Mononuclear cell (primary cell): ENCODE data around the gene LTBP1. TPM values are rescaled to one million over a fixed set of nuclear protein-coding genes. Genes with fewer than 3 reads are reported as not detected.
"Not testable (repeated sequence)": the region's sequence is repeated elsewhere in the genome, so short reads cannot be mapped to it uniquely, and the experiment has no call there.

Source experiments
- H3K27me3 ChIP-seq: 2 replicates; pipeline ENCODE4 v1.6.0; 2011; ENCODE audit warnings: low read length, control low read depth; ENCODE audit not compliant: insufficient read depth
- H3K4me1 ChIP-seq: 2 replicates; pipeline ENCODE4 v1.5.1; 2011; ENCODE audit warnings: mild to moderate bottlenecking, low read length, control low read depth; ENCODE audit not compliant: insufficient read depth
- H3K4me3 ChIP-seq: 2 replicates; pipeline ENCODE4 v1.5.1; 2011; ENCODE audit warnings: mild to moderate bottlenecking, low read length, moderate library complexity
- H3K9me3 ChIP-seq: 2 replicates; pipeline ENCODE4 v1.5.1; 2011; ENCODE audit warnings: low read depth, mild to moderate bottlenecking, control low read depth, low read length
- total RNA-seq: library from RNA; depleted of rRNA; stranded (reverse); fragments of >200 nt; gene quantifications from one replicate; pipeline ENCODE4 v1.2.3, GENCODE V29; 2012

The LTBP1 gene
- total RNA-seq, 1 donor, result 13.6 TPM

DNA sequence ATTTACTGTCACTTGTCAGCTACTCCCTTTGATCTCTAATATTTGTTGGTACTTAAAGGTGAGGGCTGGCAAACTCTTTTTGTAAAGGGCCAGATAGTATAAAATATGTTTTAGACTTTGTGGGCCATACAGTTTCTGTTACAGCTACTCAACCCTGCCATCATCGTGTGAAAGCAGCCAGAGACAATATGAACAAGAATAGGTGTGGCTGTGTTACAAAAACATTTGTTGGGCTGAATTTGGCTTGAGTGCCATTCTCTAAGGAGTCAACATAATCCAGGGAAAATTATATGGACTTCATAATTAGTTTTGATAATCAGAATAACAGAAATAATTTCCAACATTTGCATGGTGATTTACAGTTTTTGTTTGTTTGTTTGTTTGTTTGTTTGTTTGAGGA, 190.6 kb downstream of the LTBP1 start:
- H3K27me3 ChIP-seq, result no peaks in the 10 kb centered on the region
- no peak overlapping the region for H3K4me3 ChIP-seq
- H3K4me1 ChIP-seq, result peaks cover 24% of the 10 kb centered on the region
- H3K9me3 ChIP-seq, result no peaks in the 10 kb centered on the region

DNA sequence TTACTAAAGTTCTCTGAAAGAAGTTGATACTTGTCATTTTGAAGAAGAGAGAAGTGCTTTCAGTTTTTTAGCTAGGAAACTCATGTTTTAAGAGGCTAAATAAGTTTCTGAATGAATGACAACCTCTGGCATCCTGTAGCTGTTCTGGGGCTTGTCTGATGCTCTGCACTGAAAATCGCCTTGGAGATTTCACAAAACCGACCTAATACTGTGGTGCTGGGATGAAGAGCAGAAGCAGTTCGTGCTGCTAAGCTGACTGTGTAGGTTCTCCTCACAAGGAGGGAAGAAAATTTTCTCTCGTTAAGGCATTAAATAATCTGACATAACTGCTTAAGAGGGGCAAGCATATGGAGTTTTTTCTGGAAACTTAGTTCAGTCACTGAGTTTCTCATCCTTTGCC, 193.2 kb downstream of the LTBP1 start:
- no peaks in the 10 kb centered on the region for H3K9me3 ChIP-seq
- peaks cover 9% of the 10 kb centered on the region for H3K4me1 ChIP-seq
- H3K4me3 ChIP-seq, result no peak overlapping the region
- H3K27me3 ChIP-seq, result no peaks in the 10 kb centered on the region

DNA sequence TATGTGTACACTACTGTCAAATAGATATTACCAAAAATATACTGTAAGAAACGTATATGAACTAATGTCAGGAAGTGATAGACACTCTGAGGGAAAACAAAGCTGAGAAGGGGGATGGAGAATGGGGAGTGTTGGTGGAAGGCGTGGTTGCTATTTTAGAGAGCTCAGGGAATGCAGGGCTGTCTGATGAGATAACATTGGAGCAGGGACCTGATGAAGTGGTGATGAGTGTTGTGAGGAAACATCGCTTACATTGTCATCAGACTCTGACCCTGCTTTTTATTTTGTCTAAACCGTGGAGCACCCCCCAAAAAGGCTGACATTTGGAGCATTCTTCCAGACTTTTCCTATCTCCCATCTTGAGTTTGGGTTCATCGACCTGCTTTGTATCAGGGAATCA, 194.7 kb downstream of the LTBP1 start:
- H3K4me1 ChIP-seq, result peaks cover under 1% of the 10 kb centered on the region
- no peaks in the 10 kb centered on the region for H3K27me3 ChIP-seq
- H3K9me3 ChIP-seq, result no peaks in the 10 kb centered on the region
- H3K4me3 ChIP-seq, result no peak overlapping the region

DNA sequence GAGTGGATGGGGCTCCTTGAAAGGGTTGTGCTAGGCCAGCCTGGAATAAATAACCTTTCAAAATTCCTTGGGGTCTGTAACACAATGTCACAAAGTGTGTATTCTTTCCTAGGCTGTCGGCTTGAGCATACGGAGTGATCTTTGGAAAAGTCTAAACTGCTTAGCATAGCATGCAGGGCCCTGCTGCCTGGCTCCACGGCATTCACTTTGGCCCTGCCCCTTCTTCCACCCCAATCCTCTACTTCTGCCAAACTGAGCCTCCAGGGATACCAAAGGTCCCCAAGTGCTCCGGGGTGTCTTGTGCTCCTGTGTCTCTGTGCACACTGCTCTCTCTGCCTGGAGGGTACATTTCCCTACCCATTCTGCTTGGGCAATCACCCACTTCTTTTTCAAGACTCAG, 196.1 kb downstream of the LTBP1 start:
- Histone ChIP-seq H3K4me1 (no peaks in the 10 kb centered on the region), H3K4me3 (no peak overlapping the region), H3K9me3 (no peaks in the 10 kb centered on the region), H3K27me3 (no peaks in the 10 kb centered on the region)

DNA sequence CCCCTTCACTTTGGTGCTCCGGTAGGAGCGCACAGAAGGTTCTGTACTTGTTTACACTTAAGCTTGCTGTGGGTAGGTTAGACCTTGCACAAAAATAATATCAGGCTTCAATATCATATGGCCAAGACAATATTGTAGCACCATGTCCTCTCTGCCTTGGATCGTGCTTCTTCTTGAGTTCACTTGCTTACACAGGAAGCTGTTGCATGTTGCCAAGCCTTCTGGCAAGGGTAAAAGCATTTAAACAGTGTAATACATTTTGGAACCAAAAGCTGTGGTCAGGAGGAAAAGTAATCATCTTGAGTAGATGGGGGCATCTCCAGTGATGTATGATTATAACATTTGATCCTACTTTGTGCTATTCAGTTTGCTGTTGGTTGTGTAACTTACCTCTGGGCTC, 197.5 kb downstream of the LTBP1 start:
- H3K4me3 ChIP-seq, result no peak overlapping the region
- no peaks in the 10 kb centered on the region for H3K9me3 ChIP-seq
- no peaks in the 10 kb centered on the region for H3K4me1 ChIP-seq
- H3K27me3 ChIP-seq, result no peaks in the 10 kb centered on the region

DNA sequence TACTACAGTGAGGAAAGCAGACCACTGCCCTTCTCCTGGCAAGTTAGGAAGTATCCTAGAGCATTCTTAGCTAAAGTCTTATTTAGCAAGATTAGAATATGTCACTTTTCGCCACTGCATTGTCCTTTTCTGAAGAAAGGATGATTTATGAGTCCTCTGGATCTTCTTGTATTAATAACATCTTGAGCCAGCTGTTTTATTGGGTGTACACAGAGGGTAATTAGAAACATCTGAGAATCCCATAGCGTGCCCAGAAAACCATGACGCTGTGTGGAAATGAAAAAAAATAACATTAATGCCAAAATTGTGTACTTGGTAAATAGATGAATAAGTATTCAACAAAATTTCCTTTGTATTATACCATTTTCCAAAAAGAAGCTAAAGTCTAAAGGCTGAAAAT, 198.7 kb downstream of the LTBP1 start:
- Histone ChIP-seq H3K27me3 (no peaks in the 10 kb centered on the region), H3K4me3 (no peak overlapping the region), H3K9me3 (no peaks in the 10 kb centered on the region), H3K4me1 (no peaks in the 10 kb centered on the region)

DNA sequence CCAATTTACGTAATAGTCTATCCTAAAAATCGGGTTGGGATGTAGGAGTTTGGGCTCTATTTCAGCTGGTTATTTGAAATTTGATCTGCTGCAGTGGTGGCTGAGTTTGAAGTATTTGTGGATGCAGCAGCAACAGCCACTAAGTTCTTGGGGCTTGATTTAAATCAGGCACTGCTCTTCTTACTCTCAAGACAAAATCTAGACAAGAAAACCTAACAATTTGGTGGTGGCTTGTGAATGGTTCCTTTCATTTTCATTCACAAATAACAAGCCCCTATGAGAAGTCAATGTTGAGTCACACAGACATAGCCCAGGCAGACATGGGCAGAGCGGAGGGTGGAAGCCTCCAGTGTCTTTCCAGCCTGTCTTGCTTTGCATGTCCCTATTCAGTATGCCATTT, 199.3 kb downstream of the LTBP1 start:
- H3K27me3 ChIP-seq, result no peaks in the 10 kb centered on the region
- no peaks in the 10 kb centered on the region for H3K9me3 ChIP-seq
- no peak overlapping the region for H3K4me3 ChIP-seq
- no peaks in the 10 kb centered on the region for H3K4me1 ChIP-seq

DNA sequence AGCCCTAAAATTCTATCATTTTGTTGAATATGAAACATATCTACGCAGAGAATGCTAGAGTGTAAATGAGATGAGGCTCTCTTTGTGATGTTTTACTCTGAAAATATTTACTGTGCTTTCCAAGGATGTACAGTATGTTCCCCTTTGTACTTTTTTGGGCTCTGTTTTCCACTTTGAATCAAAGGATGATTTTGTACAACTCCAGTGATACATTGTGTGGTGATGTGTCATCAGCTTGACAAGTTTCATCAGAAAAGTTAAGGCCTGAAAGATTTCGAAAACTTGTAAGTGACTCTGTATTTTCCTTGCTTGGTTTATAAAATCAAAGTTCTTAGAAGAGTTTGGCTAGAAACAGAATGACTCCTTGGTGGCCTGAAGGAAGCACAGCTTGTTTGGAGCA, 206.3 kb downstream of the LTBP1 start:
- H3K4me1 ChIP-seq, result no peaks in the 10 kb centered on the region
- H3K27me3 ChIP-seq, result no peaks in the 10 kb centered on the region
- no peak overlapping the region for H3K4me3 ChIP-seq
- no peaks in the 10 kb centered on the region for H3K9me3 ChIP-seq

DNA sequence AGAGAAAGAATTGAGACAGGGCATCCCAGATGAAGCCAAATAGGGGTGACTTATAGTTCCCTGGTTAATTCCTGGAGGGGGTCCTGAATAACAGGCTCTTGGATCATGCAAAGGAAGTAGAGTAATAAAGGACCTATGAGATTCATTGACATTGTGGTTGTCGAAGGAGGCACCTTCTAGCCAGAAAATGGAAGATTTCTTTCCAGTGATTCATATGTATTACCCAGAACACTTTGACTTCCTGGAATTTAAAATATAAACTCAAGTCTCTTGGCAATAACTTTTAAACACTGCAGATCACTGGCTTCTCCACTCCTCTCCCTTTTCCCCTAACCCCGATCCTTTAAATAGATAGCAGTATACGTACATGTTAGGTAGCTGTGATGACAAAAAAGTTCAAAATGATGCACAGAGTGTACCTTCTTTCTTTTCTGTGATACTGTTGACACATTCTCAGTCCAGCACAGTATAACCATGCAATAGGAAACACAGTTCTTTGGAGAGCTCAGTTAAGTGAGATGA, 211.8 kb downstream of the LTBP1 start:
- H3K4me1 ChIP-seq, result no peaks in the 10 kb centered on the region
- H3K9me3 ChIP-seq, result no peaks in the 10 kb centered on the region
- no peak overlapping the region for H3K4me3 ChIP-seq
- no peaks in the 10 kb centered on the region for H3K27me3 ChIP-seq

DNA sequence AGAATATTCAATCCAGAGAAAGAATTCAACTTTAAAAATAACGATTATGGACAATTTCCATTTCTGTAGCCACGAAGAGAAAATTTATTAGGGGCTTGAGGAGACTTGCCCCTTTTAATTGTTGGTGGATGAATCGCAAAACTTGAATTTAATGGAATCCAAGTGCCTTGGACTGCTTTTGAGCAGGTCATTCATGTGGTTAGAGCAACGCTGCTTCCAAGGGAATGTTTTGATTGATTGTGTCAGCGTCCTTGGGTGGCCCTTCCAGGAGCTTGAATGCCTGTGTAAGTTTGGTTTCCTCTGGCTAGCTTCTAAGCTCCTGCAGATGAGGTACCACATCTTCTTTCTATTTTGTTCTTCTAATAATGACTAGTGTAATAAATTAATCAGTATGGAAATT, 213.4 kb downstream of the LTBP1 start:
- no peaks in the 10 kb centered on the region for H3K27me3 ChIP-seq
- no peaks in the 10 kb centered on the region for H3K9me3 ChIP-seq
- H3K4me3 ChIP-seq, result no peak overlapping the region
- no peaks in the 10 kb centered on the region for H3K4me1 ChIP-seq

DNA sequence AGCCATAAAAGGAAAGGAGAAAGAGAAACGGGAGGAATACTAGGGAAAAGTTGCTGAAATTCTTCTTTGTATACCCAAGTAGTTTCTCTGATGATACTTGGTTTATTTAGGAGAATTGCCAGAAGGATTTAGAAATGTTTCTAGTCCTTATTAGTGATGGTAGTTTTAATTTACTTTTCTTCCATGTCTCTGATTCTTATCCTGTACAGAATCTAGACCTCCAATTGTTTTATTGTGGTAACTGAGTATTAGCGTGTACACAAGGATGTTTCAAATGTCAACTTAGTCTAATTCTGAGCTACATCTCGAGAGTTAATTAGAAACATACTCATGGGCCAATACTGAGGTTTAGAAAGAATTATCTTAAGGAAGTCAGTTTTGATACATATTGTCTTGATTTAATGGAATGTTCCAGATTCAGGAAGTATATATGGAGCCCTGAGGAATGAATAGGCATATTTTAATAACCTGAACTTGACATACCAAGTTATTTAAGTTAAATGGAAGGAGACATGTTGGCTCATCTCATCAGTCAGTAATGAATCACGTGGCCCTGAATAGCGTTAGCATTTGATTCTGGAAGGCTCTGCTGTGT, 219.6 kb downstream of the LTBP1 start:
- no peaks in the 10 kb centered on the region for H3K27me3 ChIP-seq
- no peaks in the 10 kb centered on the region for H3K4me1 ChIP-seq
- no peaks in the 10 kb centered on the region for H3K9me3 ChIP-seq
- H3K4me3 ChIP-seq, result no peak overlapping the region

DNA sequence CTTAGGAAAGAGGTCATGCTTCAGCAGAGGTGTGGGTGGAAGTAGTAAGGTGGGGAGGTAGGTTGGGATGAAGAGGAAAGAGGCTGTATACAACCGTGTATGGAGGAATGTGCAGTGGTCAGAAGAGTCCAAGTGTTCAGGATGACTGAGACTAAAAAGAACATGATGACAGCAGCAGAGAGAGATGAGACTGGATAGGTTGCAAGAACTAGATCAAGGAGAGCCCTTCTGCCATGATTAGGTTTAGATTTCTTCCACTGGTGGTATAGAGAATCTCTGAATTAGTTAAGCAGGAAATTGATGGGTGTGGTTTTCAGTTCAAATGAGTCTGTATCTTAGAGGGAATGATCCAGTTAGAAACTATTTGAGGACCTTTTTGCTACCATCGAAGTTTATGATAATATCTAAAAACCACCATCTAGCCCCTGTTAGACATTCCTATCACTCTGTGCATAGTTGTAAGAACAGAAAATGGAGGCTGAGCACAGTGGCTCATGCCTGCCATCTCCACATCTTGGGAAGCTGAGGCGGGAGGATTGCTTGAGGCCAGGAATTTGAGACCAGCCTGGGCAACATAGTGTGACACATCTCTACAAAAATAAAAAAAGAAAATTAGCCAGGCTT, 221.0 kb downstream of the LTBP1 start:
- Histone ChIP-seq H3K9me3 (no peaks in the 10 kb centered on the region), H3K4me1 (no peaks in the 10 kb centered on the region), H3K27me3 (no peaks in the 10 kb centered on the region), H3K4me3 (no peak overlapping the region)

DNA sequence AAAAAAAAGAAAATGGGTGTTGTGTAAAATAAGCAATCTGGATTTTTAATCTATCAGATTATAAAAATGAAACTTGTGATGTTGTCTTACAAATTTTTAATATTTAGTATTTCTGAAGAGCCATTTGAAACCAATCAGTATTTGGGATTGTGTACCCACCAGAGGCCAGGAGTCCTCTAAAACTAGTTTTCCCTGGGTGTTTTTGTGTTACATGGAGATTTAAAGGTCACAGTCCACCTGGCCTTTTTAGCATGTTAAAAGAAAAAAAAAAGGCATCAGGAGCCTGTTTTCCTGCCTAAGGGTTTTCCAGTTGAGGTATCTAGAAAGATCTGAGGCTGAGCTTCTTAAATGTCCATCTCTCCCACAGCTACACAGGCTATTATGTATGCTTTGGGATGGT, 221.7 kb downstream of the LTBP1 start:
- H3K27me3 ChIP-seq, result no peaks in the 10 kb centered on the region

DNA sequence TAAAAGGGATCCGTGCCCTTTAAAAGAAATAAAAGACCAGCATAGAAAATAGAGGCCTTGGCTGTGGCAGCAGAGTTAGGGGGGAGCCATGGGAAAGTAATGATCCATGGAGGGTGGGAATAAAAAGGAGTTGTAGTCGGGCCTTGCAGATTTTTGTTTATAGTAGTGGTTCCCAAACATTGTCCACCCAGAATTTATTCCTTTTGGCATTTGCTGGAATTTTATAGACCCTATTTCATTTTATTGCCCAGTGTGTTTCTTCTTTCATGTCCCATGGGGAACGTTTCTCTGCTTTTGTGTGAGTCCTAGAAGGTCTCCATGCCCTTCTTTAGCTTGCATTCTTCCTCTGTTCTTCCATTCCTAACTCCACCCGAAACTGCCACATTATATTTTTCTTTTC, 222.2 kb downstream of the LTBP1 start:
- no peaks in the 10 kb centered on the region for H3K4me1 ChIP-seq
- no peak overlapping the region for H3K4me3 ChIP-seq
- no peaks in the 10 kb centered on the region for H3K9me3 ChIP-seq
- H3K27me3 ChIP-seq, result no peaks in the 10 kb centered on the region

More for the DNA sequence above, 221.7 kb downstream of the LTBP1 start:
- Histone ChIP-seq H3K4me1 (no peaks in the 10 kb centered on the region), H3K4me3 (no peak overlapping the region), H3K9me3 (no peaks in the 10 kb centered on the region)

DNA sequence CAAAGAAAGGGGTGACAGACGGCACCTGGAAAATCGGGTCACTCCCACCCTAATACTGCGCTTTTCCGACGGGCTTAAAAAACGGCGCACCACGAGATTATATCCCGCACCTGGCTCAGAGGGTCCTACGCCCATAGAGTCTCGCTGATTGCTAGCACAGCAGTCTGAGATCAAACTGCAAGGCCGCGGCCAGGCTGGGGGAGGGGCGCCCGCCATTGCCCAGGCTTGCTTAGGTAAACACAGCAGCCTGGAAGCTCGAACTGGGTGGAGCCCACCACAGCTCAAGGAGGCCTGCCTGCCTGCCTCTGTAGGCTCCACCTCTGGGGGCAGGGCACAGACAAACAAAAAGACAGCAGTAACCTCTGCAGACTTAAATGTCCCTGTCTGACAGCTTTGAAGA, 223.5 kb downstream of the LTBP1 start:
- not testable (repeated sequence) for H3K4me3 ChIP-seq, H3K27me3 ChIP-seq, H3K4me1 ChIP-seq, H3K9me3 ChIP-seq

DNA sequence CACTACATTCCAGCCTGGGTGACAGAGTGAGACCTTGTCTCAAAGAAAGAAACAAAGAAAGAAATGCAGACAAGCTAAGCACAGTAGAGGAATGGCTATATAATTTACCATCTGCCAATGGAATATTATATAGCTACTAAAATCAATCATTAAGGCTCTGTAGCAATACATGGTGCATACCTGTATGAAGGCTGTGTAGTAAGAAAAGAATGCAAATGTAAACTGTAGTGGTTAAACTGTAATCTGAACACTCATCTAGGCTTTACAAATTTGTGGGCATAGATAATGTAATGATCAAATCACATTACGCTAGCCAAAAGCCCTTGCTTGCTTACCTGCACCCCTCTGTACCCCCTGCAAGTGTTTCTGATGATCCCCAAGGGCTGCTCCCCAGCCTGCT, 230.9 kb downstream of the LTBP1 start:
- no peaks in the 10 kb centered on the region for H3K4me1 ChIP-seq
- H3K27me3 ChIP-seq, result no peaks in the 10 kb centered on the region

More for the DNA sequence above, 230.9 kb downstream of the LTBP1 start:
- H3K9me3 ChIP-seq, result no peaks in the 10 kb centered on the region
- H3K4me3 ChIP-seq, result no peak overlapping the region
